ENCODE data around the gene WFDC11. TPM values are rescaled to one million over a fixed set of nuclear protein-coding genes. Genes with fewer than 3 reads are reported as not detected.

WFDC11 gene
- total RNA-seq, 1 donor from 2014 or later: not detected

DNA sequence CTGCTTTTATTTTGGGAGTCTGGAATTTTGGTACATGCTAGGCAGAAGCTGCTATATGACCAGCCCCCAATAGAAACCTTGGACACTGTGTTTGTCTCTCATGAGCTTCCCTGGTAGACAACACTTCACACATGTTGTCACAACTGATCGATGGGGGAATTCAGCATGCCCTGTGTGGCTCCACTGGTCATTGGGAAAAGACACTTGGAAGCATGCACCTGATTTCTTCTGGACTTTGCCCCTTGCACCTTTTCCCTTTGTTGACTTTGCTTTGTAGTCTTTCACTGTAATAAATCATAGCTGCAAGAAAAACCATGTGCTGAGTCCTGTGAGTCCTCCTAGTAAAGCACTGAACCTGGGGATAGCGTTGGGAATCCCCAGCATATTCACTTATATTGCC, 48.4 kb downstream of the WFDC11 start:
- H3K36me3 Mint-ChIP-seq (ENCODE audit: unreplicated experiment): no peaks in the 10 kb centered on the region
- no peak overlapping the region for H3K4me3 Mint-ChIP-seq (ENCODE audit: unreplicated experiment)
- TF ChIP-seq, protein P1, sequence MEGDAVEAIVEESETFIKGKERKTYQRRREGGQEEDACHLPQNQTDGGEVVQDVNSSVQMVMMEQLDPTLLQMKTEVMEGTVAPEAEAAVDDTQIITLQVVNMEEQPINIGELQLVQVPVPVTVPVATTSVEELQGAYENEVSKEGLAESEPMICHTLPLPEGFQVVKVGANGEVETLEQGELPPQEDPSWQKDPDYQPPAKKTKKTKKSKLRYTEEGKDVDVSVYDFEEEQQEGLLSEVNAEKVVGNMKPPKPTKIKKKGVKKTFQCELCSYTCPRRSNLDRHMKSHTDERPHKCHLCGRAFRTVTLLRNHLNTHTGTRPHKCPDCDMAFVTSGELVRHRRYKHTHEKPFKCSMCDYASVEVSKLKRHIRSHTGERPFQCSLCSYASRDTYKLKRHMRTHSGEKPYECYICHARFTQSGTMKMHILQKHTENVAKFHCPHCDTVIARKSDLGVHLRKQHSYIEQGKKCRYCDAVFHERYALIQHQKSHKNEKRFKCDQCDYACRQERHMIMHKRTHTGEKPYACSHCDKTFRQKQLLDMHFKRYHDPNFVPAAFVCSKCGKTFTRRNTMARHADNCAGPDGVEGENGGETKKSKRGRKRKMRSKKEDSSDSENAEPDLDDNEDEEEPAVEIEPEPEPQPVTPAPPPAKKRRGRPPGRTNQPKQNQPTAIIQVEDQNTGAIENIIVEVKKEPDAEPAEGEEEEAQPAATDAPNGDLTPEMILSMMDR (IDR thresholded peaks at IDR 0.05; ENCODE audit: partially characterized antibody, unreplicated experiment): no peak
- H3K27ac Mint-ChIP-seq (ENCODE audit: unreplicated experiment): no peak overlapping the region
- H3K27me3 Mint-ChIP-seq (ENCODE audit: unreplicated experiment): no peaks in the 10 kb centered on the region
- H3K4me1 Mint-ChIP-seq (ENCODE audit: low read depth, unreplicated experiment): no peaks in the 10 kb centered on the region
- no peak for DNase-seq
- no peaks in the 10 kb centered on the region for H3K9me3 Mint-ChIP-seq (ENCODE audit: unreplicated experiment)

DNA sequence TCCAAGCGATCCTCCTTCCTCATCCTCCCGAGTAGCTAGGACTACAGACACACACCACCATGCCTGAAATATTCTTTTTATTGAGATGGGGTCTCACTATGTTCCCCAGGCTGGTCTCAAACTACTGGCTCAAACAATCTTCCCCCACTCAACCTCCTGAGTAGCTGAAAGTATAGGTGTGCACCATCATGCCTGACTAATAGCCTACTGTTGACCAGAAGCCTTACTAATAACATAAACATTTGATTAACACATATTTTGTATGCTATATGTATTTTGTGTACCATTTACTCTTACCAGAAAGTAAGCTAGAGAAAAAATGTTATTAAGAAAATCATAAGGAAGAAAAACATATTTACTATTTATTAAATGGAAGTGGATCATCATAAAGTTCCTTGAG, 52.4 kb downstream of the WFDC11 start:
- no peak overlapping the region for H3K27ac Mint-ChIP-seq (ENCODE audit: unreplicated experiment)
- H3K27me3 Mint-ChIP-seq (ENCODE audit: unreplicated experiment): no peaks in the 10 kb centered on the region
- TF ChIP-seq, protein P1 (IDR thresholded peaks at IDR 0.05; ENCODE audit: partially characterized antibody, unreplicated experiment): no peak
- no peaks in the 10 kb centered on the region for H3K4me1 Mint-ChIP-seq (ENCODE audit: low read depth, unreplicated experiment)
- H3K9me3 Mint-ChIP-seq (ENCODE audit: unreplicated experiment): no peaks in the 10 kb centered on the region
- DNase-seq: no peak
- no peaks in the 10 kb centered on the region for H3K36me3 Mint-ChIP-seq (ENCODE audit: unreplicated experiment)
- H3K4me3 Mint-ChIP-seq (ENCODE audit: unreplicated experiment): no peak overlapping the region

DNA sequence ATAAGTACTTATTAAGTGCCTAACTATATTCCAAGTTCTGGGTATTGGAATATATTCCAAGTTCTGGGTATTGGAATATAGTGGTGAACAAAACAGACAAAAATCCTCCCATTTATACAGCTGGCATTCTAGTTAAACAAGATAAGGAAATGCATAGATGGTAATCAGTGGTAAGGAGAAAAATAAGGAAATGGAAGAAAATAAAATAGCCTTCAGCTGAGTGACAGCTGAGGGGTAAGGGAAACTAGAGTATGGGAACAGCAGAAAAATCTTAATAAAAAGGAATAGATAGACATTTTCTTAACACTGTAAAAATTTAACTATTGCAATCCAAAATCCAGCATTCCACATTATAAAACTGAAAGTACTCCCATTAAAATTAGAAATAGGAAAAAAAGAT, 57.7 kb downstream of the WFDC11 start:
- TF ChIP-seq, protein P1 (IDR thresholded peaks at IDR 0.05; ENCODE audit: partially characterized antibody, unreplicated experiment): no peak
- Mint-ChIP-seq H3K4me3 (ENCODE audit: unreplicated experiment) (no peak overlapping the region), H3K27me3 (ENCODE audit: unreplicated experiment) (no peaks in the 10 kb centered on the region), H3K9me3 (ENCODE audit: unreplicated experiment) (peaks cover 5% of the 10 kb centered on the region), H3K27ac (ENCODE audit: unreplicated experiment) (no peak overlapping the region), H3K36me3 (ENCODE audit: unreplicated experiment) (peaks cover 5% of the 10 kb centered on the region), H3K4me1 (ENCODE audit: low read depth, unreplicated experiment) (no peaks in the 10 kb centered on the region)
- no peak for DNase-seq

DNA sequence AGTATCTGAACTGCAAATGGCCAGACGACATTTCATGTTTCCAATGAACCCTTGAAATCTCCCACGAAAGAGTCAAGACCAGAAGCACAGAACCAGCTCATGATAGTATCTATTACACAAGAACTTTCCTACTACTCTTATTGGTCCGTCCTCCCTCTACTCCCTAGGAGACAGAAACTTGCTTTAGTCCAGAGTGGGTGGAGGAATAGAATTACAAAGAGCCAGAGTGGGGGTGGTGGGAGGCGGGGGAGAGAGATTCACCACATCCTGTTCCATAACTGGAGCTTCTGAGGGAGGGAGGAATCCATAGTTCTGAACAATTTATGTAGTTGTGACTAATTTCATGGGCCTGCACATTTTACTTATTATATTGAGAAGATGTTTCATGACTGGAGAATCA, 59.0 kb downstream of the WFDC11 start:
- peaks cover 5% of the 10 kb centered on the region for H3K9me3 Mint-ChIP-seq (ENCODE audit: unreplicated experiment)
- H3K27ac Mint-ChIP-seq (ENCODE audit: unreplicated experiment): no peak overlapping the region
- no peaks in the 10 kb centered on the region for H3K27me3 Mint-ChIP-seq (ENCODE audit: unreplicated experiment)
- H3K36me3 Mint-ChIP-seq (ENCODE audit: unreplicated experiment): peaks cover 13% of the 10 kb centered on the region
- TF ChIP-seq, protein P1 (IDR thresholded peaks at IDR 0.05; ENCODE audit: partially characterized antibody, unreplicated experiment): no peak
- H3K4me3 Mint-ChIP-seq (ENCODE audit: unreplicated experiment): no peak overlapping the region
- DNase-seq: no peak
- no peaks in the 10 kb centered on the region for H3K4me1 Mint-ChIP-seq (ENCODE audit: low read depth, unreplicated experiment)

DNA sequence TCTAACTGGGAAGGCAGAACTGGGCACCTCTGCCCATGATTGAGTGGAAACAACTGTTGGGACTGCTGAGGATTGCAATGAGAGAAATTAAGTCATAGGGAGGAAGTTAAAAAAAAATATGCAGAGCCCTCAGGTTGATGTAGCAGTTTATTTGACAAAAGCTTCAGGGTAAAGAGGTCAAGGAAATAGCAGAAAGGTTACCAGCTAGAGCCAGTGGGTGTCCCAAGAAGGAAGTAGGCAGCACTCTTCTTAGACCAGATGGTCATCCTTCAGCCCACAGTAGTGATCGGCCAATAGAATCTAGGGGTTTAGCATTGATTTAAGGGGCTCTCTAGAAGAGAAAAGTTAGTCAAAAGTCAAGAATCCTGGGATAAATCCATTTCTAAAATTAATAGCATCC, 62.2 kb downstream of the WFDC11 start:
- H3K36me3 Mint-ChIP-seq (ENCODE audit: unreplicated experiment): peaks cover 15% of the 10 kb centered on the region
- no peak overlapping the region for H3K4me3 Mint-ChIP-seq (ENCODE audit: unreplicated experiment)
- H3K4me1 Mint-ChIP-seq (ENCODE audit: low read depth, unreplicated experiment): no peaks in the 10 kb centered on the region
- DNase-seq: no peak
- TF ChIP-seq, protein P1 (IDR thresholded peaks at IDR 0.05; ENCODE audit: partially characterized antibody, unreplicated experiment): no peak
- H3K9me3 Mint-ChIP-seq (ENCODE audit: unreplicated experiment): peaks cover 5% of the 10 kb centered on the region
- no peaks in the 10 kb centered on the region for H3K27me3 Mint-ChIP-seq (ENCODE audit: unreplicated experiment)
- H3K27ac Mint-ChIP-seq (ENCODE audit: unreplicated experiment): no peak overlapping the region

Small RNA genes within 50 kb of the gene (microRNA-seq; reads per million reads assigned to microRNA genes)
- 2.5 reads per million, percentile 17 among the genes with 10 or more reads in this experiment for gene MIR3617 (ENCODE audit: unreplicated experiment)

Other genes starting within 250 kb of the WFDC11 start
- 4.8 TPM for gene WFDC2, start 200.5 kb downstream of the WFDC11 start, total RNA-seq (ENCODE audit: unreplicated experiment)
- not detected for gene SPINT3, start 154.6 kb downstream of the WFDC11 start, total RNA-seq (ENCODE audit: unreplicated experiment)
- not detected for gene WFDC6, start 130.8 kb downstream of the WFDC11 start, total RNA-seq (ENCODE audit: unreplicated experiment)
- gene EPPIN, start 122.8 kb downstream of the WFDC11 start, total RNA-seq (ENCODE audit: unreplicated experiment): not detected
- not detected for gene WFDC8, start 91.0 kb downstream of the WFDC11 start, total RNA-seq (ENCODE audit: unreplicated experiment)
- not detected for gene WFDC10A, start 40.5 kb downstream of the WFDC11 start, total RNA-seq (ENCODE audit: unreplicated experiment)
- gene WFDC9, start 39.0 kb downstream of the WFDC11 start, total RNA-seq (ENCODE audit: unreplicated experiment): not detected
- gene WFDC13, start 31.8 kb upstream of the WFDC11 start, total RNA-seq (ENCODE audit: unreplicated experiment): not detected
- not detected for gene WFDC10B, start 34.8 kb upstream of the WFDC11 start, total RNA-seq (ENCODE audit: unreplicated experiment)
- gene SPINT4, start 52.1 kb upstream of the WFDC11 start, total RNA-seq (ENCODE audit: unreplicated experiment): not detected
- not detected for gene WFDC3, start 121.6 kb upstream of the WFDC11 start, total RNA-seq (ENCODE audit: unreplicated experiment)
- 27.0 TPM for gene DNTTIP1, start 121.7 kb upstream of the WFDC11 start, total RNA-seq (ENCODE audit: unreplicated experiment)
- gene UBE2C, start 142.4 kb upstream of the WFDC11 start, total RNA-seq (ENCODE audit: unreplicated experiment): 33.0 TPM
- 0.64 TPM for gene TNNC2, start 157.1 kb upstream of the WFDC11 start, total RNA-seq (ENCODE audit: unreplicated experiment)
- gene SNX21, start 163.6 kb upstream of the WFDC11 start, total RNA-seq (ENCODE audit: unreplicated experiment): 10.2 TPM
- 33.8 TPM for gene ACOT8, start 187.2 kb upstream of the WFDC11 start, total RNA-seq (ENCODE audit: unreplicated experiment)
- gene ZSWIM3, start 187.4 kb upstream of the WFDC11 start, total RNA-seq (ENCODE audit: unreplicated experiment): 7.9 TPM
- 10.2 TPM for gene ZSWIM1, start 211.0 kb upstream of the WFDC11 start, total RNA-seq (ENCODE audit: unreplicated experiment)
- gene SPATA25, start 217.4 kb upstream of the WFDC11 start, total RNA-seq (ENCODE audit: unreplicated experiment): 1.2 TPM
- gene NEURL2, start 221.0 kb upstream of the WFDC11 start, total RNA-seq (ENCODE audit: unreplicated experiment): 3.5 TPM
- gene CTSA, start 221.1 kb upstream of the WFDC11 start, total RNA-seq (ENCODE audit: unreplicated experiment): 63.7 TPM
- 29.7 TPM for gene PLTP, start 241.9 kb upstream of the WFDC11 start, total RNA-seq (ENCODE audit: unreplicated experiment)

Measured in glutamatergic neuron (in vitro differentiated cells).